Measurements from ENCODE around the gene RERE.

RERE gene

DNA sequence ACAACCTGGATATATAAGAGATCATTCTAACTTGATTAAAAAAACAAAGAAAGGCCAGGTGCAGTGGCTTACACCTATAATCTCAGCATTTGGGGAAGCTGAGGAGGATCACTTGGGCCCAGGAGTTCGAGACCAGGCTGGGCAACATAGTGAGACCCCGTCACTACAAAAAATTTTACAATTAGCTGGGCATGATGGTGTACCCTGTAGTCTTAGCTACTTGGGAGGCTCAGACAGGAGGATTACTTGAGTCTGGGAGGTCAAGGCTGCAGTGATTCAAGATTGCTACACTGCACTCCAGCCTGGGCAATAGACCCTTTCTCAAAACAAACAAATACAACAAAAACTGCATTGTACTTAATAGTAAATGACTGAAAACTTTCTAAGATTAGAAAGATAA is 330.2 kb downstream of the RERE start:
- peaks cover 22% of the 10 kb centered on the region for H3K36me3 ChIP-seq (ENCODE audit: control insufficient read depth, low read length)
- no peaks in the 10 kb centered on the region for H4K20me1 ChIP-seq (ENCODE audit: control insufficient read depth, insufficient read depth, low read depth, low read length)
- H3K4me2 ChIP-seq (ENCODE audit: low read length) = no peak overlapping the region
- peaks cover 40% of the 10 kb centered on the region for H3K79me2 ChIP-seq (ENCODE audit: control insufficient read depth, low read length)
- no peaks in the 10 kb centered on the region for H3K27me3 ChIP-seq (ENCODE audit: control insufficient read depth, low read length)
- no peak overlapping the region for H3K4me3 ChIP-seq (ENCODE audit: low read length)
- H3K9me2 ChIP-seq (replicated peaks; ENCODE audit: control insufficient read depth, low read length) = no peaks in the 10 kb centered on the region
- H3K9me3 ChIP-seq (ENCODE audit: control insufficient read depth, insufficient read depth, low read length) = no peaks in the 10 kb centered on the region
- H3K4me1 ChIP-seq (ENCODE audit: control insufficient read depth, low read length) = peaks cover 9% of the 10 kb centered on the region
- TF ChIP-seq, protein P1, sequence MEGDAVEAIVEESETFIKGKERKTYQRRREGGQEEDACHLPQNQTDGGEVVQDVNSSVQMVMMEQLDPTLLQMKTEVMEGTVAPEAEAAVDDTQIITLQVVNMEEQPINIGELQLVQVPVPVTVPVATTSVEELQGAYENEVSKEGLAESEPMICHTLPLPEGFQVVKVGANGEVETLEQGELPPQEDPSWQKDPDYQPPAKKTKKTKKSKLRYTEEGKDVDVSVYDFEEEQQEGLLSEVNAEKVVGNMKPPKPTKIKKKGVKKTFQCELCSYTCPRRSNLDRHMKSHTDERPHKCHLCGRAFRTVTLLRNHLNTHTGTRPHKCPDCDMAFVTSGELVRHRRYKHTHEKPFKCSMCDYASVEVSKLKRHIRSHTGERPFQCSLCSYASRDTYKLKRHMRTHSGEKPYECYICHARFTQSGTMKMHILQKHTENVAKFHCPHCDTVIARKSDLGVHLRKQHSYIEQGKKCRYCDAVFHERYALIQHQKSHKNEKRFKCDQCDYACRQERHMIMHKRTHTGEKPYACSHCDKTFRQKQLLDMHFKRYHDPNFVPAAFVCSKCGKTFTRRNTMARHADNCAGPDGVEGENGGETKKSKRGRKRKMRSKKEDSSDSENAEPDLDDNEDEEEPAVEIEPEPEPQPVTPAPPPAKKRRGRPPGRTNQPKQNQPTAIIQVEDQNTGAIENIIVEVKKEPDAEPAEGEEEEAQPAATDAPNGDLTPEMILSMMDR (IDR thresholded peaks at IDR 0.05; ENCODE audit: low read depth, low read length, poor library complexity, severe bottlenecking) = no peak
- TF ChIP-seq EZH2phosphoT487 (IDR thresholded peaks at IDR 0.05; ENCODE audit: borderline replicate concordance, low read length) = no peak
- no peak overlapping the region for H3K27ac ChIP-seq (ENCODE audit: low read depth, low read length)
- no peaks in the 10 kb centered on the region; the same call in 1 of the 2 replicates for H3F3A ChIP-seq (ENCODE audit: control insufficient read depth, insufficient read depth)

DNA sequence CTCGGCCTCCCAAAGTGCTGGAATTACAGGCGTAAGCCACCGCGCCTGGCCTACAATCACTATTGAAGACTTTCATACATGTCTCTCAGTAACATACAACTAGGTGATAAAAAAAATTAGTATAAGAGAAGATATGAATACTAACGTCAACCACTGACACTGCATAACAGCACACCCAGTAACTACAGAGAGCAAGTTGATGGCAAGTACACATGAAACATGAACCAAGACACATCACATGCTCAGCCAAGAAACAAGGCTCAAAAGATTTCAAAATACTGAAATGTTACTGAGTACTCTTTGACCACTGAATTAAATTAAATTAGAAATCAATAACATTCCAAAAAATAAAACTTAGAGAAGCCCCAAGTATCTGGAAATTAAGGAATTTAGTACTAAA is 331.4 kb downstream of the RERE start:
- H3K27ac ChIP-seq (ENCODE audit: low read depth, low read length) = no peak overlapping the region
- no peak overlapping the region for H3K4me3 ChIP-seq (ENCODE audit: low read length)
- no peaks in the 10 kb centered on the region for H3K9me2 ChIP-seq (replicated peaks; ENCODE audit: control insufficient read depth, low read length)
- no peaks in the 10 kb centered on the region; the same call in 1 of the 2 replicates for H3F3A ChIP-seq (ENCODE audit: control insufficient read depth, insufficient read depth)
- H3K4me2 ChIP-seq (ENCODE audit: low read length) = no peak overlapping the region
- no peaks in the 10 kb centered on the region for H3K4me1 ChIP-seq (ENCODE audit: control insufficient read depth, low read length)
- TF ChIP-seq EZH2phosphoT487 (IDR thresholded peaks at IDR 0.05; ENCODE audit: borderline replicate concordance, low read length) = no peak
- TF ChIP-seq, protein P1 (IDR thresholded peaks at IDR 0.05; ENCODE audit: low read depth, low read length, poor library complexity, severe bottlenecking) = no peak
- H3K27me3 ChIP-seq (ENCODE audit: control insufficient read depth, low read length) = no peaks in the 10 kb centered on the region
- no peaks in the 10 kb centered on the region for H4K20me1 ChIP-seq (ENCODE audit: control insufficient read depth, insufficient read depth, low read depth, low read length)
- H3K79me2 ChIP-seq (ENCODE audit: control insufficient read depth, low read length) = peaks cover 34% of the 10 kb centered on the region
- peaks cover 16% of the 10 kb centered on the region for H3K36me3 ChIP-seq (ENCODE audit: control insufficient read depth, low read length)
- H3K9me3 ChIP-seq (ENCODE audit: control insufficient read depth, insufficient read depth, low read length) = no peaks in the 10 kb centered on the region

DNA sequence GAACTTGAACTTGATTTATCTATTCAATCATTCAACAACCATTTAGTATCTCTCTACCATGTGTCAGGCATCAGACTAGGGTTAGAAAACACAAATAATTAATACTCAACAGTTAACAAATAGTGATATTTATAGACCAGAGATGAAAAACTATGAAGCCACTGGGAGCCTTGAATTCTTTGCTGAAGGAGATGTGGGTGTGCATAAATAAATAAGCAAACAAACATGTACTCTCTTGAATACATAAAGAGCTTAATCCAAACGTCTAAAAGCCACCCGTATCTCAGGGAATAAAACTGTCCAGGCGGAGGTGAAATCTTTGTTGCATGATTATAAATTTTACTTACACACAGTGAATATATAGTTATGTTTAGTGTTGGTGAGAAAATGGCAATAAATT is 333.9 kb downstream of the RERE start:
- H3K27ac ChIP-seq (ENCODE audit: low read depth, low read length) = no peak overlapping the region
- TF ChIP-seq, protein P1 (IDR thresholded peaks at IDR 0.05; ENCODE audit: low read depth, low read length, poor library complexity, severe bottlenecking) = no peak
- no peak for TF ChIP-seq EZH2phosphoT487 (IDR thresholded peaks at IDR 0.05; ENCODE audit: borderline replicate concordance, low read length)

More for the DNA sequence above, 333.9 kb downstream of the RERE start:
- no peaks in the 10 kb centered on the region for H3K27me3 ChIP-seq (ENCODE audit: control insufficient read depth, low read length)
- no peak overlapping the region for H3K4me2 ChIP-seq (ENCODE audit: low read length)
- H3K9me3 ChIP-seq (ENCODE audit: control insufficient read depth, insufficient read depth, low read length) = no peaks in the 10 kb centered on the region
- H3K4me1 ChIP-seq (ENCODE audit: control insufficient read depth, low read length) = peaks cover 1% of the 10 kb centered on the region; the same call in 1 of the 2 replicates
- H3F3A ChIP-seq (ENCODE audit: control insufficient read depth, insufficient read depth) = no peaks in the 10 kb centered on the region
- H3K9me2 ChIP-seq (replicated peaks; ENCODE audit: control insufficient read depth, low read length) = no peaks in the 10 kb centered on the region
- no peaks in the 10 kb centered on the region for H4K20me1 ChIP-seq (ENCODE audit: control insufficient read depth, insufficient read depth, low read depth, low read length)
- peaks cover 33% of the 10 kb centered on the region for H3K79me2 ChIP-seq (ENCODE audit: control insufficient read depth, low read length)
- H3K4me3 ChIP-seq (ENCODE audit: low read length) = no peak overlapping the region
- peaks cover 13% of the 10 kb centered on the region for H3K36me3 ChIP-seq (ENCODE audit: control insufficient read depth, low read length)
